GM12801 (cell line): Measurements from ENCODE around the gene SLC23A1.

Experiments
- CTCF ChIP-seq: IDR thresholded peaks from one replicate; pipeline ENCODE4 v1.5.1; 2011; ENCODE audit warnings: control low read depth; ENCODE audit not compliant: insufficient read length; ENCODE audit errors: extremely low read depth

Gene SLC23A1

GRCh38 chr5:139340051-139340450 is 43.0 kb downstream of the SLC23A1 start:
- no peak for TF ChIP-seq CTCF

DNA sequence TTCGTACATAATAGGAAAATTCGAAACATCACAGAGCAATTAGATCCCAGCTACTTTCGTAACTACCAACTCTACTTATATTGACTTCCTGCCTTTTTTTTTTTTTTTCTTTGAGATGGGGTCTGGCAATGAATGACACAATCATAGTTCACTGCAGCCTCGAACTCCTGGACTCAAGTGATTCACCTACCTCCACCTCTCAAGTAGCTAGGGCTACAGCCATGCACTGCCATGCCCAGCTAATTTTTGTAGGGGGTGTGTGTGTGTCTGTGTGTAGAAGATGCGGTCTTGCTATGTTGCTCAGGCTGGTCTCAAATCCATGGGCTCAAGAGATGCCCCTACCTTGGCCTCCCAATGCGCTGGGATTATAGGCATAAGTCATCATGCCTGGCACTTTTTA is 47.3 kb downstream of the SLC23A1 start:
- no peak for TF ChIP-seq CTCF
